Right cardiac atrium (tissue), 5 donors: Measurements from ENCODE around the gene LRR1. TPM values are rescaled to one million over a fixed set of nuclear protein-coding genes. Genes with fewer than 3 reads are reported as not detected.
A peak's percentile ranks its signal among the peaks of the same experiment; 100 is the strongest.

Experiments
- ATAC-seq, 2 donors: fragments of 200-7000 bp; cut with Tn5 transposase; one replicate each; pipeline versions ENCODE4 v1.8.0 to v1.9.1; 2020; ENCODE audit warnings: moderate library complexity in 2 of 2, mild to moderate bottlenecking in 1 of 2
- DNase-seq, 3 donors: peaks; one replicate each; pipeline ENCODE4 v3.0.0-alpha.2; 2020
- H3K27ac ChIP-seq: one replicate; pipeline ENCODE4 v1.5.1; 2013; ENCODE audit warnings: mild to moderate bottlenecking, low read length, control low read depth, moderate library complexity
- H3K27me3 ChIP-seq: one replicate; pipeline ENCODE4 v1.6.1; 2013; ENCODE audit not compliant: control insufficient read depth, insufficient read depth
- H3K4me1 ChIP-seq: one replicate; pipeline ENCODE4 v1.6.1; 2013; ENCODE audit warnings: low read length; ENCODE audit not compliant: control insufficient read depth, insufficient read depth
- H3K4me3 ChIP-seq: one replicate; pipeline ENCODE4 v1.5.1; 2013; ENCODE audit warnings: low read length, control low read depth
- H3K9me3 ChIP-seq: one replicate; pipeline ENCODE4 v1.6.1; 2013; ENCODE audit warnings: low read length; ENCODE audit not compliant: control insufficient read depth
- WGBS: extraction: QIAGEN DNeasy Blood & Tissue Kit; methylation state at CpG from one replicate; pipeline ENCODE4 v1.1.7; 2013; 5-methylcytosine and 5-hydroxymethylcytosine counted together
- intact Hi-C, 4 donors: fragments of 100-400 bp; cut with DNase I; formaldehyde crosslinking; loops; one replicate each; pipeline versions ENCODE4 v1.11.0 to v1.14.0; 2022 to 2023
- polyA plus RNA-seq: library from polyadenylated mRNA; stranded (reverse); fragments of 200-250 nt; gene quantifications from one replicate; pipeline ENCODE4 v1.2.3, GENCODE V29; 2013
- total RNA-seq, 4 donors: library from RNA; stranded (reverse); fragmentation: NEBNext Ultra II Directional; extraction: Animal tissue kit (Norgen Biotek cat#: 25700); gene quantifications; one replicate each; pipeline ENCODE4 v1.2.1, GENCODE V29; 2021
- donor health status: healthy with polysubstance abuse.
- donor health status: DM: no; HTN: yes; CAD: no.
- donor health status: DM: no; HTN: no; CAD: no.
- donor health status: DM: no; HTN: yes; CAD: no; lungs with severe emphysema.
- donor health status: DM: yes; HTN: yes; CAD: no.

The LRR1 gene
- total and polyA plus RNA-seq, 5 donors, result 3.5 to 7.5 (median 6.4) TPM

DNA sequence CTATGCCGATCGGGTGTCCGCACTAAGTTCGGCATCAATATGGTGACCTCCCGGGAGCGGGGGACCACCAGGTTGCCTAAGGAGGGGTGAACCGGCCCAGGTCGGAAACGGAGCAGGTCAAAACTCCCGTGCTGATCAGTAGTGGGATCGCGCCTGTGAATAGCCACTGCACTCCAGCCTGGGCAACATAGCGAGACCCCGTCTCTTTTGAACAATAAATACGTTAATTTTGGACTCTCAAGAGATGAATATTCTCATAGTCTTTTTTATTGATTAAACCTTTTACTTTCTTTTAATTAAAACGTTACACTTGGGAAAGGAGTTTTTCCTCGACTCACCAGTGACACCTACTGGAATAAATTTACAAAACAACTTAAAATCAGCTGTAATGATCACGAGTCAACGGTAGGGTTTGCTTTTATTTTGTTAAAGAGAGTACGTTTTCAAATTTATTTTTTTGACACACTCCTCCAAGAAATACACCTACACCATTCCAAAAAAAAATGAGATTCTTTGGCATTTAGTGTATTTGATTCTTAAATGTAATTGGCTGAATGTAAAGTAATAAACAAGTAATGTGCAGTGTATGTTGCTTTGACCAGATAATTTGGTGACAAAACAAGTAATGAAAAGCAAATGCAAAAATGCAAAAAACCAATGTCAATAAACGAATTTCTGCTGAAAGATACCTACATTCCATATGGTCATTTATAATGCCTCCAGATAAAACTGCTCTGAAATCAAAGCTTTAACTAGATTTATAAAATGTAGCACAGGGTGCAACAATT, 11.9 kb upstream of the LRR1 start:
- 2% methylated on average over 11 of the region's 21 CpGs for WGBS
- intact Hi-C loops, result no loop called here
- peak; percentile 12 to 27 for ATAC-seq

DNA sequence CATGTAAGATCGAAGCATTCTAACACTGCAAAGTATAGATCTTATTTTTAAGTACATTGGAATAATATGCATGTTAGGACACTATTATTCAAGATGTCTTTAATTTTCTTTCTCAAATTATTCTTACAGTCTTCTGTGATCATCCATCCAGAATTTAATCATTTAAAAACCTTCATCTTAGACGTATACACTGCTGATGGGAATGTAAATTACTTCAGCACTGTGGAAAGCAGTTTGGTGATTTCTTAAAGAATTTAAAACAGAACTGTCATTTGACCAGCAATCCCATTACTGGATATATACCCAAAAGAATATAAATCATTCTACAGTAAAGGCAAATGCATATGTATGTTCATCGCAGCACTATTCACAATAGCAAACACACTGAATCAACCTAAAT, 9.4 kb upstream of the LRR1 start:
- Histone ChIP-seq H3K4me3 (no peak overlapping the region), H3K9me3 (no peaks in the 10 kb centered on the region), H3K27ac (no peak overlapping the region), H3K27me3 (no peaks in the 10 kb centered on the region), H3K4me1 (peaks cover 3% of the 10 kb centered on the region)
- ATAC-seq (no peak), DNase-seq (no peak)
- intact Hi-C loops, result no loop called here
- WGBS, result 88% methylated on average over 3 of the region's 3 CpGs

More for the DNA sequence above, 11.9 kb upstream of the LRR1 start:
- Histone ChIP-seq H3K27ac (peak overlapping the region; percentile 64), H3K4me1 (peaks cover 7% of the 10 kb centered on the region), H3K9me3 (no peaks in the 10 kb centered on the region), H3K27me3 (no peaks in the 10 kb centered on the region), H3K4me3 (peak overlapping the region; percentile 100)
- DNase-seq, result peak in 1 of 3 donors; percentile 40

DNA sequence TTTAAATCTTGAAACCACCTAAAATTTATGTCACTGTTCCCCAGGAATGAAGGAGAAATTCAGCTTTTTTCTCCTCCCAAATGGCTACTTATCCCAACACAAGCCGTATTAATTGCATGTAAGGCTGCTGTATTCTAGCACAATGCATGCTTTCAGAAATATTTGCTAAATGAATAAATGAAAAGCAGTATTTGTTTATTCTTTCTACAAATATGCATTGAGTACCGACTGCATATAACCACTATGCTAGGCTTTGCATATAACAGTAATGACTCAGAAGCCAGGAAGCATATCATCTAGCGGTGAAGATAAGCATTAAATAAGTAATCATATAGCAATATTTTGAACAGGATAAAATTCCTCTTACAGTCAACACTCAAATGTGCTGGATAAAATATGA, 5.7 kb upstream of the LRR1 start:
- ATAC-seq (no peak), DNase-seq (no peak)
- Histone ChIP-seq H3K27me3 (no peaks in the 10 kb centered on the region), H3K27ac (no peak overlapping the region), H3K4me1 (no peaks in the 10 kb centered on the region), H3K9me3 (no peaks in the 10 kb centered on the region), H3K4me3 (no peak overlapping the region)
- intact Hi-C loops, result no loop called here
- 66% methylated on average over 3 of the region's 3 CpGs for WGBS

DNA sequence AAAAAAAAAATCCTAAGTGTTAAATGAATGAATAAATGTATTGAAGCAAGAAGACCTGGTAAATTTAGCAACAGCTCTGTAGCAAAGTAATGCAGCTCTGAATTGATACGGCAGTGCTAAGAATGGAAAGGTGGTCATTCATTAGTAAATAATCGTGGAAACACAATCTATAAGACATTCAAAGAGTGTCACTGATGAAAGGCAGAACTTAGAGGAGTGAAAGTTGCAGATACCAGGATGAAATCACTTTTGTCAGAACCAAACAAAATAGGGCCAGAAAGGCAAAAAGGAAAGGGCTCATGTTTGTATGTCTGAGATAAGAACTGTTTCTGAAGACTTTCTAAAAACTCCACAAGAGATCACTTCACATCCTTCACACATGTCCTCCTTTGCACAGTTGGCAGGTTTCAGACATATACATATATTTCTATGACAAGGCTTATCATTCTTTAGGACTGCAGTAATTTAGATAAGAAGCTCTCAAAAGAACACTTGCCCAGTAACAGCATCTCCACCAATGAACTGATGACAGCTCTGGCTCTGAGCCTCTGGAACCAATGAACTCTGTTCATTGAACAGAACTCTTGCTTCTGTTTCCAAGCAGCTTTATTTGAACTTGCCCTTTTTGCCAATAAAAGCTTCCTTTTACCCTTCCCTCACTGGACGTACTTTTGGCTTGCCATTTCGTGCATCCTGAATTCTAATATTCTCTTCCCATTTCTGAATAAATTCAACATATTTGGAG, 4.2 kb upstream of the LRR1 start:
- Histone ChIP-seq H3K4me3 (no peak overlapping the region), H3K4me1 (no peaks in the 10 kb centered on the region), H3K9me3 (no peaks in the 10 kb centered on the region), H3K27ac (no peak overlapping the region), H3K27me3 (no peaks in the 10 kb centered on the region)
- no peak for DNase-seq
- intact Hi-C loops, result no loop called here
- 8% methylated on average over 4 of the region's 4 CpGs for WGBS
- ATAC-seq, result peak; percentile 33 to 35

DNA sequence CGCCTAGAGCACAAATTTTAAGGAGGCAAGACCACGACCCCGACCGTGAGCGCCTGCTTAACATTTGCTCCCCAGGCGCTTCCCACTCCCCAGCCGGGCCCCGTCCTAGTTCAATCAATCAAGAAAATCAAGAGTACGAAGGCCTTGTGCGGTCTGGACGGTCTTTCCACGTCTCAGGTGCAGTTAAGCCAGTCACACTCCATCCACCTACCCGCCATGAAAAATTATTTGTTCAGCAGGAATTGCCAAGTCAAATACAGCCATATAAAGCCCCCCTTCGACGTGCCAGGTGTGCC, 603 bp upstream of the LRR1 start:
- DNase-seq (no peak), ATAC-seq (peak; percentile 25 to 27)
- Histone ChIP-seq H3K4me1 (no peaks in the 10 kb centered on the region), H3K27me3 (no peaks in the 10 kb centered on the region), H3K4me3 (peak overlapping the region; percentile 92), H3K27ac (peak overlapping the region; percentile 89), H3K9me3 (no peaks in the 10 kb centered on the region)
- intact Hi-C loops, result no loop called here
- WGBS, result under 1% methylated on average over 15 of the region's 15 CpGs

DNA sequence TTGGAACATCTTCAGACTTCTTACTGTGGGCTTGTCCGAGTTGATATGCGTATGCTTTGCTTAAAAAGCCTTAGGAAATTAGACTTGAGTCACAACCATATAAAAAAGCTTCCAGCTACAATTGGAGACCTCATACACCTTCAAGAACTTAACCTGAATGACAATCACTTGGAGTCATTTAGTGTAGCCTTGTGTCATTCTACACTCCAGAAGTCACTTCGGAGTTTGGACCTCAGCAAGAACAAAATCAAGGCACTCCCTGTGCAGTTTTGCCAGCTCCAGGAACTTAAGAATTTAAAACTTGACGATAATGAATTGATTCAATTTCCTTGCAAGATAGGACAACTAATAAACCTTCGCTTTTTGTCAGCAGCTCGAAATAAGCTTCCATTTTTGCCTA, 8.8 kb downstream of the LRR1 start:
- no peaks in the 10 kb centered on the region for H3K4me1 ChIP-seq
- H3K9me3 ChIP-seq, result no peaks in the 10 kb centered on the region
- H3K27ac ChIP-seq, result no peak overlapping the region
- ATAC-seq (no peak), DNase-seq (no peak)
- intact Hi-C loops, result no loop called here
- 85% methylated on average over 6 of the region's 6 CpGs for WGBS
- H3K27me3 ChIP-seq, result no peaks in the 10 kb centered on the region
- no peak overlapping the region for H3K4me3 ChIP-seq

DNA sequence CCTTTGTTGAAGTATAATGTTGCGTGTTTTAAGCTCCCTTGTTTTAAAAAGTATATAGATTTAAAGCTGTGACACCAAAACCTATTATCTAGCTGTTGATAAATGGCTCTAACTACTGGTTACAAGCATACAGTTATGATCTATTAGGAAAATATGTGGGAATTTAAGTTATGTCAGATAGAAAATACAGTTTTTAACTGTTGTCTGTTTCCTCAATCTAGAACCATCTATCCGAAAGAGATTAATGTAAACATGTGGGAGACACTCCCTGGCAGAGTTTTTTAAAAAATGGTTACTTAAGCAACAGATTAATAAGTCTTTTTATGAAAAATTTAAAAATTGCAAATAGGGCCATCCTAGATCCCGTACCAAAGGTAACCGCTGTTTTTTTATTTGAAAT, 13.5 kb downstream of the LRR1 start:
- WGBS, result 93% methylated on average over 4 of the region's 4 CpGs

DNA sequence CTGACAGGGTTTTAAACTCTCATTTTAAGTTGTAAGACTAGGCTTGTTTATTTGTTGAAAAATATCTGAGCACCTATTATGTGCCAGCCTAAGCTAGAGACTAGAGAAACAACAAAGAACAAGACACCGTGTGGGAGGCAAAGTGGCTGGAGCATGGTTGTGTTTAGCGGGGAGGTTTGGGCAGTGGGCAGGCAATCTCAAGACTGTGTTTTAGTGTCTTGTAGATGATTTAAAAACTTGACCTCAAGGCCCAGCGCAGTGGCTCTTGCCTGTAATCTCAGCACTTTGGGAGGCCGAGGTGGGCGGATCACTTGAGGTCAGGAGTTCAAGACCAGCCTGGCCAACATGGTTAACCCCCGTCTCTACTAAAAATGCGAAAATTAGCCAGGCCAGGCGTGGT, 13.9 kb downstream of the LRR1 start:
- intact Hi-C loops, result no loop called here
- no peak for DNase-seq
- no peak for ATAC-seq
- H3K4me1 ChIP-seq, result no peaks in the 10 kb centered on the region
- H3K9me3 ChIP-seq, result no peaks in the 10 kb centered on the region
- H3K27ac ChIP-seq, result no peak overlapping the region
- H3K4me3 ChIP-seq, result no peak overlapping the region
- 90% methylated on average over 8 of the region's 8 CpGs for WGBS
- H3K27me3 ChIP-seq, result no peaks in the 10 kb centered on the region

More for the DNA sequence above, 13.5 kb downstream of the LRR1 start:
- no peaks in the 10 kb centered on the region for H3K27me3 ChIP-seq
- ATAC-seq (no peak), DNase-seq (no peak)
- no peak overlapping the region for H3K4me3 ChIP-seq
- no peaks in the 10 kb centered on the region for H3K4me1 ChIP-seq
- no peak overlapping the region for H3K27ac ChIP-seq
- no peaks in the 10 kb centered on the region for H3K9me3 ChIP-seq
- intact Hi-C loops, result no loop called here

DNA sequence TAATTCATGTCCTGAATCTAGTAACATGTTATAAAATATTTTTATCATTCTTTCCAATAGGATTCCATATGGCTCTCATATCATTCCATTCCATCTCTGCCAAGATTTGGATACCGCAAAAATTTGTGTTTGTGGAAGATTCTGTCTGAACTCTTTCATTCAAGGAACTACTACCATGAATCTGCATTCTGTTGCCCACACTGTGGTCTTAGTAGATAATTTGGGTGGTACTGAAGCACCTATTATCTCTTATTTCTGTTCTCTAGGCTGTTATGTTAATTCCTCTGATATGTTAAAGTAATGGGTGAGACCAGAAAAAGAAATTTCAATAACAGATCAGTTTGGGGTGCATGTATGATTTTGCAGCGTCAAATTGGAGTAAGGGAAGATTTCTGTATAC, 15.5 kb downstream of the LRR1 start:
- Histone ChIP-seq H3K4me3 (no peak overlapping the region), H3K4me1 (no peaks in the 10 kb centered on the region), H3K27ac (no peak overlapping the region), H3K27me3 (no peaks in the 10 kb centered on the region), H3K9me3 (no peaks in the 10 kb centered on the region)
- WGBS, result 94% methylated on average over 2 of the region's 2 CpGs
- intact Hi-C loops, result no loop called here
- ATAC-seq (no peak), DNase-seq (no peak)

DNA sequence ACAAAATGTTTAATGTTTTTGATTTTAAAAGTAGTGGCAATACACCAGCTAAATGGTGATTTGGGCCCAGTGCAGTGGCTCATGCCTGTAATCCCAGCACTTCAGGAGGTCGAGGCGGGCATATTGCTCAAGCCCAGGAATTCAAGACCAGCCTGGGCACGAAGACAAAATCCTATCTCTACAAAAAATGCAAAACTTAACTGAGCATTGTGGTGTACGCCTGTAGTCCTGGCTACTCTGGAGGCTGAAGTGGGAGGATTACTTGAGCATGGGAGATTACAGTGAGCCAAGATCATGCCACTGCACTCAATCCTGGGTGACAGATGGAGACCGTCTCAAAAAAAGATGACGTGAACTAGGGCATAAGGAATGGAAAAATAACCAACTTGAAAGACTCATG, 17.0 kb downstream of the LRR1 start:
- H3K4me3 ChIP-seq, result no peak overlapping the region
- no peaks in the 10 kb centered on the region for H3K27me3 ChIP-seq
- intact Hi-C loops, result no loop called here
- H3K27ac ChIP-seq, result no peak overlapping the region
- H3K4me1 ChIP-seq, result no peaks in the 10 kb centered on the region
- WGBS, result 89% methylated on average over 6 of the region's 6 CpGs
- no peaks in the 10 kb centered on the region for H3K9me3 ChIP-seq
- no peak for ATAC-seq
- DNase-seq, result no peak

DNA sequence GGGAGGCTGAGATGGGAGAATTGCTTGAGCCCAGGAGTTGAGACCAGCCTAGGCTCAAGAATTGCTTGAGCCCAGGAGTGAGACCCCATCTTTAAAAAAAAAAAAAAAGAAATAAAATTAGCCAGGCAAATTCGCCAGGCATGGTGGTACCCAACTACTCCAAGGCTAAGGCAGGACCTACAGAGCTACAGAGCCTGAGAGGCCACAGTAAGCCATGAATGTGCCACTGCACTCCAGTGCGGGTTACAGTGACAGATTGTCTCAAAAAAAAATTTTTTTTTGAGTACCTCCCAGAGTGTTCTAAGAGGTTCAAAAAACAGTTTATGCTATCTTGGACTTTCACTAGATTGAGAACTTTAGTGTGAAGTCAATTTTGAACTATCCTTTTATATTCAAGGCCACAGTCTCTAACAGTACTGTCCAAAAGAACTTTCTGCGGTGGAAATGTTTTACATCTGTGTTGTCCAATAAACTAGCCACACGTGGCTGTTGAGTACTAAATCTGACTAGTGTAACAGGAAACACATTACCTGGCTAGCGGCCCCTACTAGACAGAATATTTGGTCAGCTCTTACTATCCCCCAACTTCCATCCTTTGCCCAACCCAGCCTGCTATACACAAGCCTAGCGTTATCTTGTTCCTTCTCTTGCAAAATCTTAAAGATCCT, 19.2 kb downstream of the LRR1 start:
- 90% methylated on average over 6 of the region's 6 CpGs for WGBS
- intact Hi-C loops, result no loop called here
- no peak for ATAC-seq

More for the DNA sequence above, 19.2 kb downstream of the LRR1 start:
- no peak for DNase-seq
- Histone ChIP-seq H3K27me3 (no peaks in the 10 kb centered on the region), H3K4me3 (no peak overlapping the region), H3K9me3 (no peaks in the 10 kb centered on the region), H3K27ac (no peak overlapping the region), H3K4me1 (peaks cover 5% of the 10 kb centered on the region)
